HEK293T (cell line): ENCODE results near the gene CD101.

Source experiments
- CTCF ChIA-PET: fragments of 350-600 bp; formaldehyde crosslinking; extraction: SDS; loops from one replicate; lab custom pipeline; 2021; ENCODE audit warnings: antibody characterized with exemption, inconsistent platforms; lab: Yijun Ruan, JAX
- POLR2A ChIA-PET: fragments of 350-600 bp; formaldehyde crosslinking; extraction: SDS; loops from one replicate; lab custom pipeline; 2020; ENCODE audit warnings: antibody characterized with exemption, inconsistent platforms; lab: Yijun Ruan, JAX
- DNase-seq: peaks from one replicate; pipeline ENCODE4 v3.0.0; 2012; ENCODE audit warnings: mixed read lengths; ENCODE audit errors: extremely low spot score
- ARNT ChIP-seq: fragments of 450-650 bp; IDR thresholded peaks from 2 replicates; pipeline ENCODE4 v1.6.1; 2017; ENCODE audit warnings: mild to moderate bottlenecking
- BHLHE40 ChIP-seq: fragments of 450-650 bp; IDR thresholded peaks from 2 replicates; pipeline ENCODE4 v1.6.1; 2016; ENCODE audit warnings: mild to moderate bottlenecking, moderate library complexity, borderline replicate concordance
- CTBP1 ChIP-seq: fragments of 450-650 bp; IDR thresholded peaks from 2 replicates; pipeline ENCODE4 v1.6.1; 2016; ENCODE audit warnings: borderline replicate concordance
- ELF4 ChIP-seq: fragments of 450-650 bp; IDR thresholded peaks from 2 replicates; pipeline ENCODE4 v1.6.1; 2017; ENCODE audit warnings: antibody characterized with exemption
- FOXA1 ChIP-seq: fragments of 450-650 bp; IDR thresholded peaks from 2 replicates; pipeline ENCODE4 v1.6.1; 2016; ENCODE audit warnings: mild to moderate bottlenecking
- FOXK2 ChIP-seq: fragments of 450-650 bp; IDR thresholded peaks from 2 replicates; pipeline ENCODE4 v1.6.1; 2016; ENCODE audit warnings: mild to moderate bottlenecking
- FOXM1 ChIP-seq: fragments of 450-650 bp; IDR thresholded peaks from 2 replicates; pipeline ENCODE4 v1.6.1; 2017; ENCODE audit warnings: mild to moderate bottlenecking, borderline replicate concordance
- HDGF ChIP-seq: fragments of 450-650 bp; IDR thresholded peaks from 2 replicates; pipeline ENCODE4 v1.6.1; 2017; ENCODE audit warnings: antibody characterized with exemption, borderline replicate concordance
- L3MBTL2 ChIP-seq: fragments of 450-650 bp; conservative IDR thresholded peaks from 2 replicates; pipeline ENCODE4 v1.6.1; 2016; ENCODE audit warnings: mild to moderate bottlenecking
- LEF1 ChIP-seq: fragments of 450-650 bp; IDR thresholded peaks from 2 replicates; pipeline ENCODE4 v1.6.1; 2017; ENCODE audit warnings: mild to moderate bottlenecking, borderline replicate concordance
- NFRKB ChIP-seq: fragments of 450-650 bp; IDR thresholded peaks from 2 replicates; pipeline ENCODE4 v1.6.1; 2016; ENCODE audit warnings: mild to moderate bottlenecking, moderate library complexity
- SP1 ChIP-seq: fragments of 450-650 bp; IDR thresholded peaks from 2 replicates; pipeline ENCODE4 v1.6.1; 2017
- SUZ12 ChIP-seq: fragments of 450-650 bp; IDR thresholded peaks from 2 replicates; pipeline ENCODE4 v1.6.1; 2016; ENCODE audit warnings: mild to moderate bottlenecking
- TARDBP ChIP-seq: fragments of 450-650 bp; IDR thresholded peaks from 2 replicates; pipeline ENCODE4 v1.6.1; 2016
- ZNF384 ChIP-seq: fragments of 450-650 bp; IDR thresholded peaks from 2 replicates; pipeline ENCODE4 v1.6.1; 2016
- TF ChIP-seq, protein P1 (sequence below): fragments of 450-650 bp; IDR thresholded peaks from 2 replicates; pipeline ENCODE4 v1.6.1; 2016

The CD101 gene

DNA sequence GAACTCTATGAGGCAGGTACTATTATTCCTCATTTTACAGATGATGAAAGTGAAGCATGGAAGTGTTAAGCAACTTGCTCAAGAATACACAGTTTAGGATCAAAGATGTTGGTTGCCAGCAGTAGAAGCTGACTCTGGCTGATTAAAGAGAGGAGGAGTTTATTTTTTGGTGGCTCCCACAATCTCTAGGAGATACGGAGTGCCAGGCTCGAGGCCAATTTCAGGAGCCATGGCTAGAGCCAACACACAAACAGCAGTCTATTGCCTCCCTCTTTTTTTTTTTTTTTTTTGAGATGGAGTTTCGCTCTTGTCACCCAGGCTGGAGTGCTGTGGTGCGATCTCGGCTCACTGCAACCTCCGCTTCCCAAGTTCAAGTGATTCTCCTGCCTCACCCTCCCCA, 78.2 kb downstream of the CD101 start:
- TF ChIP-seq SUZ12 = no peak
- TF ChIP-seq NFRKB = no peak
- TF ChIP-seq ARNT = no peak
- TF ChIP-seq ZNF384 = no peak
- no peak for TF ChIP-seq FOXM1
- TF ChIP-seq FOXA1 = no peak
- TF ChIP-seq HDGF = no peak
- DNase-seq = no peak
- CTCF ChIA-PET = no interaction called here
- POLR2A ChIA-PET = no interaction called here

DNA sequence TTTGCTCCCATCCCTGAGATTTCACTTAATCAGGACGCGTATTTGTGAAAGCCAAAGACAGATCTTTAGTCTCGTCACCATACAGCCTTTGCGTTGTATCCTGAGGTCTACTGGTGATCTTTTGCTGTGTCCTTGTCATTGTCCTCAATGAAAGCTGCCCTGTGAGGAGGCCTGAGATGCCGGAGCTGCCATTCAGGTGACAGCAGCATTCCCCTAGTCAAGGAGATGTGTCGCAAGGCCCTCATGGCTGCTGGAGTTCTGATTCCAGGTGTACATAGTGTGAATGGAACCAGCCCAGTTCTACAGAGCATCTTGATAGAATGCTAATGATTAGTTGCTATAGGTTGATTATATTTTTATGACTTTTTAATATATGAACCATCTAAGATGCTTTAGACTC, 82.7 kb downstream of the CD101 start:
- ChIA-PET POLR2A (no interaction called here), CTCF (no interaction called here)
- TF ChIP-seq LEF1 = no peak
- TF ChIP-seq, protein P1, sequence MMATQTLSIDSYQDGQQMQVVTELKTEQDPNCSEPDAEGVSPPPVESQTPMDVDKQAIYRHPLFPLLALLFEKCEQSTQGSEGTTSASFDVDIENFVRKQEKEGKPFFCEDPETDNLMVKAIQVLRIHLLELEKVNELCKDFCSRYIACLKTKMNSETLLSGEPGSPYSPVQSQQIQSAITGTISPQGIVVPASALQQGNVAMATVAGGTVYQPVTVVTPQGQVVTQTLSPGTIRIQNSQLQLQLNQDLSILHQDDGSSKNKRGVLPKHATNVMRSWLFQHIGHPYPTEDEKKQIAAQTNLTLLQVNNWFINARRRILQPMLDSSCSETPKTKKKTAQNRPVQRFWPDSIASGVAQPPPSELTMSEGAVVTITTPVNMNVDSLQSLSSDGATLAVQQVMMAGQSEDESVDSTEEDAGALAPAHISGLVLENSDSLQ = no peak
- TF ChIP-seq ARNT = no peak
- no peak for TF ChIP-seq BHLHE40
- TF ChIP-seq SP1 = no peak
- no peak for TF ChIP-seq HDGF
- no peak for TF ChIP-seq ELF4
- no peak for TF ChIP-seq FOXK2
- TF ChIP-seq FOXM1 = no peak
- no peak for TF ChIP-seq TARDBP
- TF ChIP-seq FOXA1 = no peak
- TF ChIP-seq ZNF384 = no peak
- no peak for TF ChIP-seq L3MBTL2
- no peak for TF ChIP-seq CTBP1
- TF ChIP-seq NFRKB = no peak
- no peak for TF ChIP-seq SUZ12
- no peak for DNase-seq
